ENCODE data around the gene FBXO28. TPM values are rescaled to one million over a fixed set of nuclear protein-coding genes. Genes with fewer than 3 reads are reported as not detected.

Gene FBXO28
- total RNA-seq, 1 donor from 2014 or later = 23.2 TPM

- DNase-seq (ENCODE audit: low read depth) = no peak
- H3K4me3 ChIP-seq (ENCODE audit: low read depth, low read length) = no peak overlapping the region
- TF ChIP-seq CTCF (conservative IDR thresholded peaks at IDR 0.05; ENCODE audit: low read depth, low read length) = no peak
These were observed 48.9 kb downstream of the FBXO28 start for GRCh38 chr1:224162768-224163167.

GRCh38 chr1:224163311-224163710 lies 49.4 kb downstream of the FBXO28 start:
- no peak for DNase-seq (ENCODE audit: low read depth)
- no peak for TF ChIP-seq CTCF (conservative IDR thresholded peaks at IDR 0.05; ENCODE audit: low read depth, low read length)
- no peak overlapping the region for H3K4me3 ChIP-seq (ENCODE audit: low read depth, low read length)

- TF ChIP-seq CTCF (conservative IDR thresholded peaks at IDR 0.05; ENCODE audit: low read depth, low read length) = no peak
- no peak overlapping the region for H3K4me3 ChIP-seq (ENCODE audit: low read depth, low read length)
- DNase-seq (ENCODE audit: low read depth) = peak; percentile 90
These were observed 55.0 kb downstream of the FBXO28 start for GRCh38 chr1:224168859-224169380.

GRCh38 chr1:224169718-224170270 lies 55.9 kb downstream of the FBXO28 start:
- no peak for TF ChIP-seq CTCF (conservative IDR thresholded peaks at IDR 0.05; ENCODE audit: low read depth, low read length)
- no peak for DNase-seq (ENCODE audit: low read depth)
- H3K4me3 ChIP-seq (ENCODE audit: low read depth, low read length) = no peak overlapping the region

GRCh38 chr1:224170343-224170742 lies 56.4 kb downstream of the FBXO28 start:
- no peak for DNase-seq (ENCODE audit: low read depth)
- no peak for TF ChIP-seq CTCF (conservative IDR thresholded peaks at IDR 0.05; ENCODE audit: low read depth, low read length)
- H3K4me3 ChIP-seq (ENCODE audit: low read depth, low read length) = no peak overlapping the region

GRCh38 chr1:224170748-224171478 lies 57.0 kb downstream of the FBXO28 start:
- DNase-seq (ENCODE audit: low read depth) = no peak
- no peak overlapping the region for H3K4me3 ChIP-seq (ENCODE audit: low read depth, low read length)
- peak; percentile 64 for TF ChIP-seq CTCF (conservative IDR thresholded peaks at IDR 0.05; ENCODE audit: low read depth, low read length)

Data from epithelial cell of proximal tubule (primary cell).